ENCODE measurements around the gene TRAK2.

DNA sequence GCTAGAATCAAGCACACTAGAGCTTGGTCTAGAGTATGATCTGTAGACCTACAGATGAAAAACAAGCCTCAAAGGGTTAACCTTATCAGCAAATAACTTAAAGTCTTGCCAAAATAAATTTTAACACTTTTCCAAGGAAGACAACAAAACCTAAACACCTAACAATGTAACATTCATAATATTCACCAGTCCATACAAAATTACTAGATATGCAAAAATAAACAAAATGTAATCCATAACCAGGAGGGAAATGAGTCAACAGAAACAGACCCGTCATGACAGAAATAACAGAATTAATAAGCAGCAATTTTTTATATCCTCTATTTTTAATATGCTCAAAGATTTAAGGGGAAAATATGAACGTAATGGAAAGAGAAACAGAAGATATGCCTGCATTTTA, 36.1 kb downstream of the TRAK2 start:
- TF ChIP-seq, protein P1, sequence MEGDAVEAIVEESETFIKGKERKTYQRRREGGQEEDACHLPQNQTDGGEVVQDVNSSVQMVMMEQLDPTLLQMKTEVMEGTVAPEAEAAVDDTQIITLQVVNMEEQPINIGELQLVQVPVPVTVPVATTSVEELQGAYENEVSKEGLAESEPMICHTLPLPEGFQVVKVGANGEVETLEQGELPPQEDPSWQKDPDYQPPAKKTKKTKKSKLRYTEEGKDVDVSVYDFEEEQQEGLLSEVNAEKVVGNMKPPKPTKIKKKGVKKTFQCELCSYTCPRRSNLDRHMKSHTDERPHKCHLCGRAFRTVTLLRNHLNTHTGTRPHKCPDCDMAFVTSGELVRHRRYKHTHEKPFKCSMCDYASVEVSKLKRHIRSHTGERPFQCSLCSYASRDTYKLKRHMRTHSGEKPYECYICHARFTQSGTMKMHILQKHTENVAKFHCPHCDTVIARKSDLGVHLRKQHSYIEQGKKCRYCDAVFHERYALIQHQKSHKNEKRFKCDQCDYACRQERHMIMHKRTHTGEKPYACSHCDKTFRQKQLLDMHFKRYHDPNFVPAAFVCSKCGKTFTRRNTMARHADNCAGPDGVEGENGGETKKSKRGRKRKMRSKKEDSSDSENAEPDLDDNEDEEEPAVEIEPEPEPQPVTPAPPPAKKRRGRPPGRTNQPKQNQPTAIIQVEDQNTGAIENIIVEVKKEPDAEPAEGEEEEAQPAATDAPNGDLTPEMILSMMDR (IDR thresholded peaks at IDR 0.05; ENCODE audit: low read depth, low read length): no peak
- no peak for TF ChIP-seq EZH2phosphoT487 (IDR thresholded peaks at IDR 0.05; ENCODE audit: low read depth)
